Activated T-cell treated with anti-CD3 and anti-CD28 coated beads for 1 hour (primary cell): ENCODE results near the gene CT47A1.
"Not testable (repeated sequence)": the region's sequence is repeated elsewhere in the genome, so short reads cannot be mapped to it uniquely, and the experiment has no call there.

Experiments used
- DNase-seq: peaks from one replicate; pipeline ENCODE4 v3.0.0-alpha.2; 2020; ENCODE audit warnings: low read depth

The CT47A1 gene

DNA sequence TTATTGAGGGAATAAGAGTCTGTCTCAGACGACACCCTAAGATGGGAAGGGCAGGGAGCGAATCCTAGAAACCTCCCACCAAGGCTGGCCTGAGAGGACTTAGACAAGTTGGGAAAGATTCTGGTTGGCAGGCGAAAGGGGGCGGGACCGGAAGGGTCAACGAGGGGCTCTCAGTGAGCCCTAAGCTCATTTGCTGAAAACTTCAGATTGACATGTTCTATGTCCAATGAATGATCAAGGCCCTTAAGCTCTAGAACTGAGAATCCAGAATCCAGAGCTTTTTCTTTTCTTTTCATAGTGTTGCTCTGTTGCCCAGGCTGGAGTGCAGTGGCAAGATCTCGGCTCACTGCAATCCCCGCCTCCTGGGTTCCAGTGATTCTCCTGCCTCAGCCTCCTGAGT is at the start of gene CT47A1:
Gene CT47A1 (minus strand): TSS at position 101 of the 400 bp plus-strand sequence. CDS start 231 bp downstream, outside the sequence.
- not testable (repeated sequence) for DNase-seq

DNA sequence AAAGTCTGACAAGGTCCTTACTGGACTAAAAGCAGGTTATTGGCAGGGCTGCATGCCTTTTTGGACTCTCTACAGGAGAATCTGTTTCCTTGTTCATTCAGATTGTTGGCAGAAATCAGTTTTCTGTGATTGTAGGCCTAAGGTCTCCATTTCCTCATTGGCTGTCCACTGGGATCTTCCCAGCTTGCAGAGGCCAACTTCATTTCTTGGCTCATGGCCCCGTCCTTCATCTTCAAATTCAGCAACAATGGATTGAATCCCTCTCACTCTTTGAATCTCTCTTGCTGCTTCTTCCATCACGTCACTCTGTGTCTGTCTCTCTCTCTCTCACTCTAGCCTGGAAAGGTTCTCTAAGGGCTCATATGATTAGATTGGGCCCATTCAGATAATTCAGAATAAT is 47.0 kb upstream of the CT47A1 start:
- no peak for DNase-seq

DNA sequence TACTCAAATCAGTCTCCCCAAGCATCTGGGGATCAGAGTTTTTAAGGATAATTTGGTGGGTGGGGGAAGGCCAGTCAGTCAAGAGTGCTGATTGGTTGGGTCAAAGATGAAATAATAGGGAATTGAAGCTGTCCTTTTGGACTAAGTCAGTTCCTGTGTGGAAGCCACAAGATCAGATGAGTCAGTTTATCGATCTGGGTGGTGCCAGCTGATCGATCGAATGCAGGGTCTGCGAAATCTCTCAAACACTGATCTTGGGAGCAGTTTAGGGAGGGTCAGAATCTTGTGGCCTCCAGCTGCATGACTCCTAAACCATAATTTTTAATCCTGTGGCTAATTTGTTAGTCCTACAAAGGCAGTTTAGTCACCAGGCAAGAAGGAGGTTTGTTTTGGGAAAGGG is 44.5 kb upstream of the CT47A1 start:
- DNase-seq: no peak

DNA sequence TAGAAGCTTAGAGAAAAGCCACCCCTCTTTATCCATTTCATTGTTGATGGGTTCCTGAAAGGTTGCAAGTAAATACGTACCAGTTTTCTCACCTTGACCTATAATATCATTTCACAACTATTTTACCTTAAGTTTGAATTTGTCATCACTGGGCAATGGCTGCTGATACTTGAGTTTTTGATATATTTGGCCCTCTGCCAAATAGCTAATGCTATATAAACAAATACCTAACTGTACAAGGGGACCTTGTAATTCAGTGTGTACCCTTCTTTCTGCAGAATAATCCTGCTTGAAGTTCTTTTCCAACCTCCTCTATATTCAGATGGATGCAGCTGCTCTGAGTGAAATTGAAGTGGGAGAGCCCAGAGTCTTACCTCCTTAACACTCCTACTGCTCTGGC is 42.9 kb upstream of the CT47A1 start:
- no peak for DNase-seq

DNA sequence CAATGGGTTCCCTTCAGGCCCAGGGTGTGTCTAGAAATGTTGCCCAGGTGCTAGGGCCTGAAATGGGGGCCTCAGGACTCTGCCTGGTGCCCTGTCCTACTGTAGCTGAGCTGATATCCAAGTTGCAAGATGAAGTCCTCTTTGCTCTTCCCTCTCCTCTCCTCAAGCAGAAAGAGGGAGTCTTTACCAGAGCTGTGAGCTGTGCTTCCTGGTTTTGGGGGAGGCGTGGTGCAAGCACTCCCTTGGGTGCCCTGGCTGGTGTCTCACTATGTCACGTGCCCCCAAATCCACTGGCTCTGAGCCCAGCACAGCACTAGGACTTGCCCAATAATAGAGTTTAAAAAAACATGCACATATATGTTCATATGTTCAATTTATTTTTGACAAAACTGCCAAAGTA is 29.3 kb upstream of the CT47A1 start:
- no peak for DNase-seq

DNA sequence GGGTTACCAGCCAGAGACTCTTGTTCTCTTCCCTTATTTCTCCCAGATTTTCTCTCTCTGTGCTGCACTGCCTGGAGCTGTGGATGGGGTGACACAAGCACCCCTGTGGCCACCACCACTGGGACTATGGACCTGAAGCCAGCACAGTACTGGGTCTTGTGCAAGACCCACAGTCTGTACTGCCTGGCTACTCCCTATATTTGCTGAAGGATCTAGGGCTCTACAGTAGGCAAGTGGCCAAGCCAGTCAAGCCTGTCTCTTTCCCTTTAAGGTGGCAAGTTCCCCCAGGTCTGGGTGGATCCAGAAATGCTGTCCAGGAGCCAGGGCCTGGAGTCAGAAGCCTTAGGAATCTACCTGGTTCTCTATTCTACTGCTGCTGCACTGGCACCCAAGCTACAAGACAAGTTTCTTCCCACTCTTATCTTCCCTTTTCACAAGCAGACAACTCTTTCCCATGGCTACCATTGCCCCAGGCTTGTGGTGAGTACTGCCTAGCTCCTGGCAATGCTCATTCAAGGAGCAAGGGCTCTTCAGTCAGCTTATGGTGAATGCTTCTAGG is 28.4 kb upstream of the CT47A1 start:
- DNase-seq: no peak

DNA sequence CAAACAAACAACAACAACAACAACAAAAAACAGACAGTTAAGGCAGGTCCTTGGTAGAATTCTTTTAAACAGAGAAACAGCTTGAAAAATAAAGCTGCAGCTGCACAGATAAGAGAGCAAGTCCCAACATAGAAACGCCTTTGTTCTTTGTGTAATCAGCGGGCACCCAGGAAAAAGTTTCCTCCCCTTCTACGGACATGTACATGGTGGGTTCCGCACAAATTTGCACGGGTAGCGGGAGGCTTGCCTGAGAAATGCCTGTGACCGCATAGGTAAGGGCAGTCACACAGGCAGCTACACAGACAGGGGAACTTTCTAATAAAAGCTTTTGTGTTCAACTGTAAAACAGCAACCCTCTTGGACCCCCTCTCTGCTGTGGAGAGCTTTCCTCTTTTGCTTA is 25.7 kb upstream of the CT47A1 start:
- DNase-seq: no peak

DNA sequence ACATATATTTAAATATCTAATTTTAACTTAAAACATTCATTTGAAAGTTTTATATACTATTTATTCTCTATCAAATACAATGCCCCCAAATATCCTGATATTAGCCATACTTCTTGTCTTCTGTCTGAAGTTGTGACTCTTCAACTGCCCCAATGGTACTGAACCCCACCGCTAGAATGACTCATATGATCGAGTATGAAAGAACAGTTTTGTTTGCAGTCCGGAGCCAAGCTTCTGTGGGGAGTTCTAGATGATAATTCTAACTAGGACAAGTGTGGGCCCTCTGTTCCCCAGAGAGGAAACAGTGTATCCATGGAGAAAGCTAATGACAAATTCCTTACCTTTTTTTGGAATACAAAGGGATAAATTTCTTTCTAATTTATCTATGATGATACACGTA is 24.7 kb upstream of the CT47A1 start:
- no peak for DNase-seq

DNA sequence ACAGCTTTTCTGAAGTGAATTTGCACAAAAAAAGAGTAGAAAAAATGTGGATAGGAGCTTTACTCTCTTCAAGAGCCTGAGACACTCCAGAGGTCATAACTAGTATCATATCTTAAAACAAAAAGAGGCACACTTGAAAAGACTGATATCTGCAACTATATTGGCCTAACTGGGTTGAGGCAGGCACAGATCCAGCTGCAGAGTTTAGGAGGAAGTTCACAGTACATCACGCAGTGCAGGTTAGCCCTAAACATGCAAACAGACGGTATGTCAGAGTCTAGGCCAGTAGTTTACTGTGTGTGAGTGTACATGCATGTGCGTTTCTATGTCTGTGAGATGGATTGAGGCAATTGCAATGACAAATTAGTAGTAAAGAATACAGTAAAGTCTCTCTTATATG is 24.2 kb upstream of the CT47A1 start:
- no peak for DNase-seq

DNA sequence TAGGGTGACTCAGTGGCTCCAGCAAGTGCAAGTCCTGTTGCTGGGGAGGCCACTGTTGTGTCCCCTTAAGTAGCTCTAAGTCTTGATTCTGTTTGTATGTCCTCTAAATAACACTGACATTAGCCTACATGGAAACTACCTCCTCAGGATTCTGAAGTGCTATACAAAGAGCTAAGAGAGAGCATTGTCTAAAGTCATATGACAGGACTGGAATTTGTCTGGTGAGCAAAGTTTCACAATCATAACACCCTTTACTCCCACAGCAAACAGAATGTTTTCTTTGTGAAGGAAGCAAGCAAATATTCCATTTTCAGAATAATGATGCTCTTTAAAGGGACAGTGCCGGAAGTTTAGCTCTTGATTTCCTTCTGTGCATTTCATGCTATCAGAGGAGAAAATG is 23.4 kb upstream of the CT47A1 start:
- no peak for DNase-seq

DNA sequence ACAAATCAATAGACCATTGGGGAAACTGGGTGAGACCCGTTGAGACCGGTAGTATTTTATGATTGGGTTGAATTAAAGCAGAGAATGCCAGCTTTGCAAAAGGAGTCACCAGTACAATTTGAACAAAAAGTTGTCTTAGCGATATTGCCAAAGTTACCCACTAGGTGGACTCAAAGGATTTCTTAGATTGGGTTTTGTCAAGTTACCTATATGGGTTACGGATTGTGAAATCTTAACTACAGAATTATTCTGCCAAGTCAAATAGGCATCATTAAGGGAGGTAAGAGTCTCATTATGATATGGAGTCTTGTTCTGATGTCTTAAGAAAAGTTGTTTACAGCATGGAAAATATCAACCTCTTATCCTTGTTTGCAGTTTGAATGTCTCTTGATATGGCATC is 15.0 kb upstream of the CT47A1 start:
- no peak for DNase-seq

DNA sequence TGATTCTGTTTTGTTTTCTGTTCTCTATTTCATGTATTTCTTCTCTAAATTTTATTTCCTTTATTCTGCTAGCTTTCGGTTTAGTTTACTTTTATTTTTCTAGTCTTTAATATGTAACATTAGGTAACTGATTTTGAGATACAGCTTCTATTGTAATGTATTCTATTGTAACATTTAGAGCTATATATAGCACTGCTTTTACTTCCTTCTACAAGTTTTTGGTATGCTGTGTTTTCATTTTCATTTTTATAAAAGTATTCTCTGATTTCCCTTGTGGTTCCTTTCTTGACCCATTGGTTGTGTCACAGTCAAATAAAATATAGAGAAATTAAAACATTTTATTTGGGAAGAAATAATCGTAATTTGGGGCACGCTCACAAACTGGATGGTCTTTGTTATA is 13.9 kb upstream of the CT47A1 start:
- DNase-seq: no peak

DNA sequence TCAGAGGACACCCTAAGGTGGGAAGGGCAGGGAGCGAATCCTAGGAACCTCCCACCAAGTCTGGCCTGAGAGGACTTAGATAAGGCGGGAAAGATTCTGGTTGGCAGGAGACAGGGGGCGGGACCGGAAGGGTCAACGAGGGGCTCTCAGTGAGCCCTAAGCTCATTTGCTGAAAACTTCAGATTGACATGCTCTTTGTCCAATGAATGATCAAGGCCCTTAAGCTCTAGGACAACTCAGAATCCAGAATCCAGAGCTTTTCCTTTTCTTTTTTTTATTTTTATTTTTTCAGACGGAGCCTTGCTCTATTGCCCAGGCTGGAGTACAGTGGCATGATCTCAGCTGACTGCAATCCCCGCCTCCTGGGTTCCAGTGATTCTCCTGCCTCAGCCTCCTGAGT is 29.1 kb downstream of the CT47A1 start, which contains the start of gene CT47A7:
Gene CT47A7 (minus strand): TSS at position 101 of the 400 bp plus-strand sequence. CDS start 255 bp downstream, outside the sequence.
- not testable (repeated sequence) for DNase-seq
